OCI-LY7 (cell line): ENCODE measurements around the gene SLF1.

Experiments
- EZH2phosphoT487 ChIP-seq: fragments of 200-600 bp; sonication (generic); IDR thresholded peaks from 2 replicates; pipeline ENCODE4 v1.6.1; 2018; ENCODE audit warnings: low read depth, borderline replicate concordance, mild to moderate bottlenecking, mixed run types, antibody characterized with exemption, low read length, moderate library complexity, mixed read lengths
- TF ChIP-seq, protein P1 (sequence below): fragments of 200-600 bp; sonication (generic); conservative IDR thresholded peaks from 2 replicates; pipeline ENCODE4 v1.5.1; 2014; ENCODE audit warnings: mild to moderate bottlenecking, antibody characterized with exemption, low read length, moderate library complexity, mixed read lengths

DNA sequence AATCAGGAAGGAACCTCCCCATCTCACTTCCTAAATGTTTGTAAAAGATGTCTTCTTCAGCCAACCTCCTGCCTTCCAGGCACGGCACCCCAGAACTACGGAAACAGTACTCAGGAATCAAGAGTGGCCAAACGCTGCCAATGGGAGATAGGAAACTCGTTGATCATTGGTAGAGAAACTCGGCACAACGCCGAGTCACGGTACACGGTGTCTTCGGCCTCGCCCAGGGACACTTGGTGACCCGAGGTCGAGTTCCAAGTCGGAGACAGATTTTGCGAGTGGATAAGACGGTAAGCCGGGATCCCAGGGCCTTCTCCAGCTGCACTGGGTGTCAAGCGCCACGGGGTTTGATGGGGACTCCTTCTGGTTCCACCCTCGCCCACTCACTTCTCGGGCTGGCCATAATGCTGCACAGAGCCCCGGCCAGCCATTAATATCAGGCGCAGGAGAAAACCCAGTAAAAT is 408 bp upstream of the SLF1 start:
- TF ChIP-seq, protein P1, sequence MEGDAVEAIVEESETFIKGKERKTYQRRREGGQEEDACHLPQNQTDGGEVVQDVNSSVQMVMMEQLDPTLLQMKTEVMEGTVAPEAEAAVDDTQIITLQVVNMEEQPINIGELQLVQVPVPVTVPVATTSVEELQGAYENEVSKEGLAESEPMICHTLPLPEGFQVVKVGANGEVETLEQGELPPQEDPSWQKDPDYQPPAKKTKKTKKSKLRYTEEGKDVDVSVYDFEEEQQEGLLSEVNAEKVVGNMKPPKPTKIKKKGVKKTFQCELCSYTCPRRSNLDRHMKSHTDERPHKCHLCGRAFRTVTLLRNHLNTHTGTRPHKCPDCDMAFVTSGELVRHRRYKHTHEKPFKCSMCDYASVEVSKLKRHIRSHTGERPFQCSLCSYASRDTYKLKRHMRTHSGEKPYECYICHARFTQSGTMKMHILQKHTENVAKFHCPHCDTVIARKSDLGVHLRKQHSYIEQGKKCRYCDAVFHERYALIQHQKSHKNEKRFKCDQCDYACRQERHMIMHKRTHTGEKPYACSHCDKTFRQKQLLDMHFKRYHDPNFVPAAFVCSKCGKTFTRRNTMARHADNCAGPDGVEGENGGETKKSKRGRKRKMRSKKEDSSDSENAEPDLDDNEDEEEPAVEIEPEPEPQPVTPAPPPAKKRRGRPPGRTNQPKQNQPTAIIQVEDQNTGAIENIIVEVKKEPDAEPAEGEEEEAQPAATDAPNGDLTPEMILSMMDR: no peak
- TF ChIP-seq EZH2phosphoT487: no peak
